Left lobe of liver (tissue), 2 donors: ENCODE data around the gene HELB. TPM values are rescaled to one million over a fixed set of nuclear protein-coding genes. Genes with fewer than 3 reads are reported as not detected.
"Not testable (repeated sequence)": the region's sequence is repeated elsewhere in the genome, so short reads cannot be mapped to it uniquely, and the experiment has no call there.

Source experiments
- ATAC-seq: fragments of 200-7000 bp; cut with Tn5 transposase; one replicate; pipeline ENCODE4 v1.9.1; 2020; ENCODE audit warnings: mild to moderate bottlenecking, moderate library complexity
- DNase-seq: peaks from one replicate; pipeline ENCODE4 v3.0.0-alpha.2; 2020; ENCODE audit warnings: low spot score
- total RNA-seq: library from RNA; stranded (reverse); gene quantifications from one replicate; pipeline ENCODE4 v1.2.1, GENCODE V29; 2021
- donor health status: DM: no; HTN: no; CAD: no; lungs with moderate emphysema.
- donor health status: DM: no; HTN: yes; CAD: no.

The HELB gene
- total RNA-seq, 1 donor from 2014 or later, result 1.1 TPM

GRCh38 chr12:66302827-66303169 lies 505 bp downstream of the HELB start:
- ATAC-seq (no peak), DNase-seq (no peak)

- not testable (repeated sequence) for DNase-seq, ATAC-seq
These were observed 1.1 kb downstream of the HELB start for GRCh38 chr12:66303316-66303804.

DNA sequence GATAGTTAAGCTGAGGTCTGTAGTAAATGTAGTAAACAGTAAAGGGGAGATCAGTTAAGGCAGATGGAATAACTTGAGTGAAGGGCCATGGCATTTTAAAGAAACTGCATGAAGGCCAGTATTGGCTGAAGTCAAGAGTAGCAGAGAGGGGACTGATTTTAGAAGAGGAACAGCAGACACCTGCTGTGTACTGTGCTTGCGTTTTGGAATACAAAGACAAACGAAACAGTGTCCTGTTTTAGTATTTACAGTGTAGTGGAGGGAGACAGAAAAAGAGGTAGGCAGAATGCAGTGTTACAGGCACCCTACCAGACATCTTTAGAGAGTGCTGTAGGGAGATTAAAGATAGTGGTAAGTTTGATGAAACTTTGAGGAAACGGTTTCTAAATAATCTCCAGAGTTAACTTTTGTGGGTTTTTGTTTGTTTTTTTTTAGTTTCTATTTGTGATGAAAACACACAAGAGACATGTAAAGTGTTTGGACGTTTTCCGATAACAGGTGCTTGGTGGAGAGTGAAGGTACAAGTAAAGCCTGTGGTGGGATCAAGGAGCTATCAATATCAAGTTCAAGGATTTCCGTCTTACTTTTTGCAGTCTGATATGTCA lies 2.1 kb downstream of the HELB start:
- ATAC-seq (no peak), DNase-seq (no peak)

DNA sequence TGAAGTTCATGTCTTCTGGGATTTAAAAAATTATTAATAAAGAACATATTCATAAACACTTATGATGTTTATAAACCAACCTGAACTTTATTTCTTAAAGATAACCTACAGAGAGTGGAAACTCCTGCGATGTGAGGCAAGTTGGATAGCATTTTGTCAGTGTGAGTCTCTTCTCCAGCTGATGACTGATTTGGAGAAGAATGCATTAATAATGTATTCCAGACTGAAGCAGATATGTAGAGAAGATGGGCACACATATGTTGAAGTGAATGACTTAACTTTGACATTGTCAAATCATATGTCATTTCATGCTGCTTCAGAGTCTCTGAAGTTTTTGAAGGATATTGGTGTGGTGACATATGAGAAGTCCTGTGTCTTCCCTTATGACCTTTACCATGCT lies 7.3 kb downstream of the HELB start:
- ATAC-seq, result no peak
- no peak for DNase-seq

GRCh38 chr12:66312189-66312588 lies 9.9 kb downstream of the HELB start:
- DNase-seq, result no peak
- ATAC-seq, result no peak

GRCh38 chr12:66314278-66314677 lies 12.0 kb downstream of the HELB start:
- DNase-seq (no peak), ATAC-seq (no peak)

DNA sequence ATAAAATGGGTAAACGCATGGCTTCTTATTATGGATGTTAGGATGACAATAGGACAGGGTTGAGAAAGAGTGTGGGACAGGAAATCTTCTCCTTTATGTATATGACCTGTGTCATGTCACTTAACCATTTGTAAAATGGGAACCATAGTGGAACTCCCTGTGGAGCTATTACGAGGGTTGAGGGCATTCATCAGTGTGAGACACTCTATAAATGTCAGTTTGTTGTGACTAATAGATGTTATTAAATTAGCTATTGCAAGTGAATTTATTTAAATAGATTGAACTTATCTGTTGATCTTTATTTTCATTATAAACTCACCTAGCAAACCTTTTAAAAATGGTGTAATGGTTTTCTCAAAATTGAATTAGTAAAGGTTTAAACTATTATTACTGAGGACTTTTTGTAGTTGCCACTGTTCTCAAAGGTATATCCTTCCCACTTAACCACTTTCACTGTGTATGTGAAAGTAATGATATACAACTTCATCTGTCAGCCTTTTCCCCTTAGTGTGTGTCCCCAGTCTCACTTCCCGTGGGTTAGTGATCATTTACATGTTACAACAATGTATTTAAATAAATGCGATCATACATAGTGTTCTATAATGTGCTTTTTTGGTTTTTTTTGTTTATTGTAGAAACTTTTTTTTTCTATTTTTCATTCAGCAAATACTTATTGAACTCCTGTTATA lies 17.1 kb downstream of the HELB start:
- ATAC-seq, result no peak
- DNase-seq, result no peak

GRCh38 chr12:66320996-66321395 lies 18.7 kb downstream of the HELB start:
- DNase-seq (no peak), ATAC-seq (no peak)

- DNase-seq (no peak), ATAC-seq (no peak)
These were observed 19.1 kb downstream of the HELB start for GRCh38 chr12:66321435-66321834.

DNA sequence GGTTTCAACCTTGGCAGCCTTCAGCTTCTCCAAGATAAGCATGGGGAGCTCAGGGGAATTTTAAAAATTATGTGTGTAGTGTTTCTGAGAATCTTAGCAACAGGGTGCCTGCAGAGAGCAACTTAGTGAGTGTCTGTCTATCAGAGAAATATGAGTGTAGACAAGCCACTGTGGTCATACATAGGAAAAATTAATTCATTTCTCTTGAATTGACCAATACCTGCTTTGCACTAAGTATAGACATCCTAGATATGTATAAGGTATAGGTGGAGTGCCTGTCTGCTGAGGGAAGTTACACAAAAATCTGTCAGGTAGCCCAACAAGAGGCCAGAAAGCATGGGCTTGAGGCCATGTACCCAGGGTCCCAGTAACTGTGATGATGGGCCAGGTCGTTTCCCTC lies 20.7 kb downstream of the HELB start:
- no peak for ATAC-seq
- DNase-seq, result no peak

DNA sequence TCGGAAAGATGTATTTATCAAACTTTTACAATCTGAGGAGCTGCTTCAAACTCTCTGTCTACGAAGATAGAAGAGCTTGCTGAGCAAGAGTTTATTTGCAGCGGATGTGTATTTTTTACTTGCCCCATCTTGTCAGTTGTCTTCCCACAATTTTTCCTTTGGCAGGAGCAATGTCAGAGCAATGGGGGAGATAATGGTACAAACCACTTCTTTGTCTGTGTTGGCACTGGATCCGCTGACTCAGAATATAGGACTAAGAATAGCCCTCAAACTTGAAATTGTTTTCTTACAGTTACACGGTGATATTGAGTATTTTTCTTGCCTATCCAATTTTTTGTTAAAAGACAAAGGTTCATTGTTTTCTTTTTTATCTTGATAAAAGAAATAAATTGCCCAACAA lies 27.6 kb downstream of the HELB start:
- ATAC-seq, result no peak

GRCh38 chr12:66331016-66331415 lies 28.7 kb downstream of the HELB start:
- ATAC-seq (no peak), DNase-seq (no peak)

More for the DNA sequence above, 27.6 kb downstream of the HELB start:
- no peak for DNase-seq

DNA sequence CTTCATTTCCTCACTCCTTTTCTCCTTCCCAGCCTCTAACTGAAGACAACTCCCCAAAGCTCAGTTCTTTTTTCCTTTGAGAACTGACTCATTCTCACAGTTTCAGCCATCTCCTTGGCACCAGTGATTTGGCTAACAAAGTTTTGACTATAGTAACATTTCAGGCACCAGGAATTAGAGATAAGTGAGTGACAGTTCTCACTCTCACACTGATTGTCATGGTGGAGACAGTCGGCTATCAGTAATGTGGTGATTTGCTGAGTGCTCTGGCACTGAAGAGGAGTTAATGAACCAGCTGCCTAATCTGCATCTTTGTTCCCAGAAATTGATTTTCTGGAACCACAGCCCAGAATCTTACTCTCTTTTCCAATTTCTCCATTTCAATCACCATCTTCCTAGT lies 29.5 kb downstream of the HELB start:
- no peak for DNase-seq
- no peak for ATAC-seq

DNA sequence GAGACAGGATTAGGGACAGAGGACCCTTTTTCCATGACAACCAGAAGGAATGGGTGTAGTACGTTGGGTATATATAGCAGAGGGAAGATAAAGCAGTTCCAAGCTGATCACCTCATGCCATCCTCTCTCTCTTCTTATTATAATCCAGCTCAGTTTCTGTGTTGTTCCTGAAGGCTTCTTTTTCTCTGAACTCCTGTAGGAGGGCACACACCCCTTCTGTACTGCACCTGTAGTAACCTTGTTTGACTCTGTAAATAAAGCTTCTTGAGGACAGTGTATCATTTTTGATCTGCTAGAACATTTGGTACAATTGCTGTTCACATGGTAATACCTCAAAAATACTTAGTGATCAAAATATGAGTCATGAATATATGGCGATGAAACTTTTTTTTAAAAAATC lies 33.5 kb downstream of the HELB start:
- DNase-seq (no peak), ATAC-seq (no peak)

DNA sequence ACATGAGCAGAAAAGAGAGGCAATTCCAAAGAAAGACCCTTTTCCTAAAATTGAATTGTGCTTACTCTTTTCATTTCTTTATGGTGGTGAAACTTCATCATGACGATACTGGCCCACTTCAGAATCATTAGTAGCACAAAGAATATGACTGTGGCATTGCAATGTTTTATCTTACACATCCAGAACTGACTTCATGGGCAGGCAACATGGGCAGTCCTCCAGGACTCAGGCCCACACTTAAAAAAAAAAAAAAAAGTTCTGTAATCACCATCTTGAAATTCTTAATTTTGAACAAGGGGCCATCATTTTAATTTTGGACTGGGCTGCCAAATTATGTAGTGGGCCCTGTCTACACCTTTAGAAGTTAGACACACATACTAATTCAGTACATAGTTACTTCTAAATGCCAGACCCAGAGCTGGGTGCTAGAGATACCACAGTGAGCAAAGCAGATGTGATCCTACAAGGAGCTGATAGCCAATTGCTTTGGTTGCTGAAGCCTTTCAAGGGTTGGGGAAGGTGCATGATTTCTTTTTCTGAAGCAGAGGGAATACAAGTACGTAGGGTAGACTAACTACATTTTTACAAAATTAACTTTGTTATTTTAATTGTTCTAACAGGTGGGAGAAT lies 35.2 kb downstream of the HELB start:
- ATAC-seq, result no peak

GRCh38 chr12:66340131-66340530 lies 37.8 kb downstream of the HELB start:
- ATAC-seq (no peak), DNase-seq (no peak)

More for the DNA sequence above, 35.2 kb downstream of the HELB start:
- no peak for DNase-seq

GRCh38 chr12:66341126-66341525 lies 38.8 kb downstream of the HELB start:
- DNase-seq (no peak), ATAC-seq (no peak)

DNA sequence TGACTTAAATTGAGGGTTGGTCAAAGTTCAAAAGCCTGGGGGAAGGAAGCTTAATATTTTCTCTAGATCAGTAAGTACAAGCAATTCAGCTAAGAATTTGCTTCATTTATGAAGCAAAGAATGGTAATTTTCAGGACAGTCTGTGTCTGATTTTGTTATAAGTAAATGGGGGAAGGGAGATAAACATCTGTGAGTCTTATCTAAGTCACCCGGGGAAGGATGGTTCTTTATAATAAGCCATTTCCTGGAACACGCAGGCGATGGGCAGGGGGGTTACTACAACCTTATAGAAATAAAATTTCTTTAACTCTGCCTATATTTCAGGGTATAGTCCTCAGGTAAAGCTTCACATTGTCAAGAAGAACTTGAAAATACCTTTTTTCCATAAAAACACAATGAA lies 42.9 kb downstream of the HELB start:
- no peak for DNase-seq
- ATAC-seq, result no peak

DNA sequence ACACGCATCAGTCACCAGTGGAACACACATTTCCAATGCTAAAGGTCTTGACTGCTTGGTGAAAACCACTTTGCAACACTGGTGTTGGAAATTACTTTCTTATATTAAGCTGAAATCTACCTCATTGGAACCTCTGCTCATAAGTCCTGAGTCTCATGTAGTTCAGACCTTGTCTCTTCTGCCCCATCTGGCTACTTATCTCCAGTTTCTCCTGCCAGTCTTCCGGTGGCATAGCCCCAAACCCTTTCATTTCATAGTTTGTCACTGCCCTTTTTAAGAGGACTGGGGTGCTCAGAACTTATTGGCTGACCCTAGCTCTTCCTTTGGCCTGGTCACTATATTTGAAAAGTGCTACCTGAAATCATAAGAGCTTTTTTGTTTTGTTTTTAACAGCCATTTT lies 43.7 kb downstream of the HELB start:
- no peak for ATAC-seq
- DNase-seq, result no peak

- no peak for DNase-seq
- no peak for ATAC-seq
These were observed 49.0 kb downstream of the HELB start for GRCh38 chr12:66351301-66351700.

GRCh38 chr12:66352197-66352596 lies 49.9 kb downstream of the HELB start:
- DNase-seq, result no peak
- no peak for ATAC-seq

GRCh38 chr12:66352899-66353298 lies 50.6 kb downstream of the HELB start:
- DNase-seq (no peak), ATAC-seq (no peak)
